ENCODE results near the gene EXOSC5.
"Not testable (repeated sequence)": the region's sequence is repeated elsewhere in the genome, so short reads cannot be mapped to it uniquely, and the experiment has no call there.

The EXOSC5 gene

GRCh38 chr19:41397086-41398049 is at the start of gene EXOSC5, which contains the start of gene BCKDHA:
Gene EXOSC5 (minus strand): TSS chr19:41397359. CDS start chr19:41397328, 31 bp downstream.
Gene BCKDHA (plus strand): TSS chr19:41397818. CDS start chr19:41397828, 10 bp downstream.
- DNase-seq, result peak; percentile 97

GRCh38 chr19:41445575-41445974 is 48.4 kb upstream of the EXOSC5 start:
- DNase-seq, result no peak

GRCh38 chr19:41443813-41444455 is 46.8 kb upstream of the EXOSC5 start:
- DNase-seq, result no peak

- no peak for DNase-seq
Observed at GRCh38 chr19:41442473-41443355, 45.6 kb upstream of the EXOSC5 start, which contains the start of gene ERICH4. Gene ERICH4 (plus strand): TSS chr19:41443156. CDS start chr19:41443170, 14 bp downstream.

GRCh38 chr19:41441321-41441945 is 44.3 kb upstream of the EXOSC5 start:
- no peak for DNase-seq

DNA sequence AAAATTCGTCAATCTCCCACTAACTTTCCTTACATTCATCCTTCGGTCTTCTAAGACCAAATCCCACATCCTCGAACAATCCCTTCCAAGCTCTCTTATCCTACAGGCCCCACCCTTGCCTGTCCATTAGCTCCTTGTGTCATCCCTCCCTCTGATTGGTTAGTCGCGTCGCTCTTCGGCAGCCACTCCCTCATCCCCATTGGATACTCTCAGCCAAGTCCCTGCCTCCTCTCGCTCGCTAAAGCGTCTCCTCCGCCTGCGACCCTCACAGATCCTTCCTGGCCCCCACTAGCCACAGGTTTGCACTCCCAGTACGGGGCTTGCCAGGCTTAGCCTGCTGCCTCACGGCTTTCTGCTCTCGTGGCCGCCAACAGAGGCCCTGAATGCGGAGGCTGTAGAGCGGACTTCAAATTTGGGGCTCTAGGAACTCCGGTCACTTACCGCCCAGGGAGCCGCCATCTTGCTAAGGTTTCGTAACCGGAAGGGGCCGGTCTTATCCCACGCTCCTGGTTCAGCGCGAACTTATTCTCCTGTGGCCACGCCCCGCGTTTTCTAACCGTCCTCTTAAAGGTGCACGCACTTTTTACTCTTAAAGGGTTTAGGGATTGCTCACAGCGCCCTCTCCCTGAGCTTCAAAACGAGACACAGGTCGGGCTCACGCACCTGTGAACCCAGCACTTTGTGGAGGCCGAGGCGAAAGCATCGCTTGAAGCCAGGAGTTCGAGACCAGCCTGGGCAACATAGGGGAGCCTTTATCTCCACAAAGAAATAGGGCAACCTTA is 42.5 kb upstream of the EXOSC5 start, which contains the start of gene DMAC2:
TSS of gene DMAC2 (minus strand) at position 472 of the 782 bp plus-strand sequence. CDS start at position 459, 13 bp downstream.
- peak; percentile 82 to 95 for DNase-seq

- no peak for DNase-seq
Observed at GRCh38 chr19:41437944-41438574, 40.9 kb upstream of the EXOSC5 start.

GRCh38 chr19:41436674-41436951 is 39.5 kb upstream of the EXOSC5 start:
- DNase-seq, result no peak

DNA sequence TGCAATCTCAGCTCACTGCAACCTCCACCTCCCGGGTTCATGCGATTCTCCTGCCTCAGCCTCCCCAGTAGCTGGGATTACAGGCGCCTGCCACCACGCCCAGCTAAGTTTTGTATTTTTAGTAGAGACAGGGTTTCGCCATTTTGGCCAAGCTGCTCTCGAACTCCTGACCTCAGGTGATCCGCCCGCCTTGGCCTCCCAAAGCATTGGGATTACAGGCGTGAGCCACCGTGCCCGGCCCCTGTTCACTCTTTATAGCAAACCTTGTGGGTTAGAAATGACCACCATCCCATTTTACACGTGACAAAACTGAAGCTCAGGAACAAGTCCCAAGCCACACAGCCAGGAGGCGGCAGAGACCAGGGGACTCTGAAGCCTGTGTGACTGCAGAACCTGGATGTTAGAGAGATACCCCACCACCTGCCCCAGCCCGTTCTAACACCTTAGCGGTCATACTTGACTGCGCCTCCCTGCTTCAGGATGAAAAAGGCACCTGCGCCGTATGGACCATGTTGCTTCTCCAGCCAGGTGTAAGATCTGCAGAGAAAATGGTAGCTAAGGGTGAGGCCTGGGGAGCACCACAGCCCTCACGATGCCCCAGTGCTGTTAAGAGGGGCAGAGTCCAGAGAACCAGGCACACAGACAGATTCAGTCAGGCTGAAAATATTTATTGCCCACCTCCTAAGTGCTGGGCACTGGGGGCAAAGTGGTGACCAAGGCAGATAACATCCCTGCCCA is 38.9 kb upstream of the EXOSC5 start:
- DNase-seq, result no peak

- DNase-seq, result not testable (repeated sequence)
Observed at GRCh38 chr19:41435376-41435775, 38.2 kb upstream of the EXOSC5 start.

DNA sequence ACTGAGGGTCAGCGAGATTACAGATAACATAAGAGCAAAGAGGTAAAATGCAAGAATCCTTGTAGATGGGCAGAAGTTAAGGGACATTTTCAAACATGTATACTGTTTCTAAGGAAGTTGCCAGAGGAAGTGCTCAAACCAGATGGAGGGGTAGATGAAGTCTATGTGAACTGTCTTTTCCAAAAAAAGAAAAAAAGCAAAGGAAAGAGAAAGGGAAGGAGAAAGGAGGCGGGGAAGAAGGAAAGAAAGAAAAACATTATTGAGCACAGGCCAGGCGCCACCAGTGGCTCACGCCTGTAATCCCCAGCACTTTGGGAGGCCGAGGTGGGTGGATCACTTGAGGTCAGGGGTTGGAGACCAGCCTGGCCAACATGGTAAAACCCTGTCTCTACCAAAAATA is 37.3 kb upstream of the EXOSC5 start:
- DNase-seq, result no peak

DNA sequence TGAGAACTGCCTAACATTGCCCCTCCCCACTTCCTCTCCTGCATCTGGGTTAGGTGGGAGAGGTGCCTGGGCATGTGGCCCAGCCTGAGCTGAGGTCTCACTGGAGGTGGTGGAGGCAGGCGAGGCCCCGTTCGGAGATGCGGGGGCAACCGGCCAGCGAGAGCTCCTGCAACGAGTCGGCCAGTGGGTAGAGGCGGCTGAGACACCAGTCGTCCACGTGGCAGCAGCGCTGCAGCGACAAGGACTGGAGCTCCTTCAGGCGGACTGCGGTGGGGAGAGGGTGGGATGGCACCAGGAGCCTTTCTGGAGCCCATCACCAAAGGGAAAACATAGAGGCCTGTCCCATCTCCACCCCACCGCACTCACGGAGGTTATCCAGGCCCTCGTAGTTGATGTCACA is 36.0 kb upstream of the EXOSC5 start:
- no peak for DNase-seq

- no peak for DNase-seq
Observed at GRCh38 chr19:41431426-41432386, 34.5 kb upstream of the EXOSC5 start.

- DNase-seq, result no peak
Observed at GRCh38 chr19:41430922-41431321, 33.8 kb upstream of the EXOSC5 start.

DNA sequence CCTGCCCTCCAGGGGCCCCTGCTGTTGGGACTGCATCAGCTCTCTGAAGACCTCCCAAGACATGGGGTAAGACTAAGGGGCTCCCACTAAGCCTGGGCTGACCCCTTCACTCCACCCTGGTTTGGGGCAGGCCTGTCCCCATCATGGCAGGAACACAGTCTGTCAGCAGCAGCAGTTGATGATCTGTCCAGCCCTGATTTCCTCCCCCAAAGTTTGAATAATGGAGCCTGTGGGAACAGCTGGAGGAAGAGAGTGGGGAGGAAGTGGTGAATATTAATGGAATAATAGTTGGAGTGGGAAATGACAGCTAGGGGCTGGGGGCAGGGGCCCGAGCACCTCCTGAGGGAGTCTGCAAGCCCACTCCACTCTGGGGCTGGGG is 31.3 kb upstream of the EXOSC5 start:
- no peak for DNase-seq

DNA sequence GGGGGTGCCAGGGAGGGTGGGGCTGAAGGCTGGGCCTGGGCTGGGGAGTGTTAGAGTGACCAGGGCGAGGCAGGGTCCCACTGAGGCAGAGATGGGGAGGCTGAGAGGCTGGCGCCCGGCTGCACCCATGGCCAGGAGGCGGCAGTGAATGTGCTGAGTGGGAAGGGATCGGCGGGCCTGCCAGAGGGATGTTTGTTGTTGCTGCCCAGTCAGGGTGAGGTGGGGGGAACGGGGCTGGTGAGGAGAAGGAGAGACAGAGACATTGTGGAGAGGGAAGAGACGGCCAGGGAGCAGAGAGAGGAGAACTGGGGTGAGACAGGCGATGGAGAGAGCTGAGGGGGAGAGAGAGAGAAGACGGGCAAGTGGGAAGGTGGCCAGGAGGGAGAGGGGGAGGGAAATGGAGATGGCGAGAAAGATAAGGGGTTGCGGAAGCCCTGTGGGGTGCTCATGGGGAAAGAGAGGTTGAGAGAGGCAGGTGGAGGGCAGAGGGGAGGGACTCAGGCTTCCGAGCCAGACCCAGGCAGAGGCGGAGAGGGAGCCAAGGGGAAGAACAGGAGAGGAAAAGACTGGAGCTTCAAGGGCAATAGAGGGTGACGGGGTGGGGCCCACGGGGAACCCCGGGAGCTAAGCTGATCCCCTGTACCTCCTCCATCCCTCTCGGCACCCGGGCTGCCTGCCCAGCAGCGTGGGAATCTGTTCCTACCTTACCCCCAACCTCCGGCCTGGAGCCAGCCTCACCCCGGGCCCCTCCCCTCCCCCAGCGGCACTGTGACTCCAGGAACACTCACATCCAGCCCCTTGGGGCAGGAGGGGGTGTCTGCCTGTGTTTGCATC is 30.7 kb upstream of the EXOSC5 start:
- no peak for DNase-seq

GRCh38 chr19:41426952-41427646 is 29.9 kb upstream of the EXOSC5 start, which contains the start of gene B3GNT8:
Gene B3GNT8 (minus strand): TSS chr19:41427374. CDS start chr19:41426778, 596 bp downstream.
- DNase-seq, result peak in 1 of 2 experiments; percentile 7
